Astrocyte of the spinal cord (primary cell): Measurements from ENCODE around the gene IVNS1ABP.

ENCODE experiments used
- DNase-seq: peaks from one replicate; pipeline ENCODE4 v3.0.0; 2011; ENCODE audit warnings: low read depth, low spot score
- H3K4me3 ChIP-seq: 2 replicates; pipeline ENCODE4 v1.5.1; 2011; ENCODE audit warnings: low read depth, mild to moderate bottlenecking, low read length, moderate library complexity
- in situ Hi-C: cut with HindIII; loops from 2 replicates; pipeline ENCODE4 v1.10.0; 2017; ENCODE audit warnings: low sequenced_read_pairs
- TF ChIP-seq, protein P1 (sequence below): IDR thresholded peaks from 2 replicates; pipeline ENCODE4 v1.5.1; 2012; ENCODE audit warnings: low read depth, mild to moderate bottlenecking, low read length, inconsistent platforms

Gene IVNS1ABP

DNA sequence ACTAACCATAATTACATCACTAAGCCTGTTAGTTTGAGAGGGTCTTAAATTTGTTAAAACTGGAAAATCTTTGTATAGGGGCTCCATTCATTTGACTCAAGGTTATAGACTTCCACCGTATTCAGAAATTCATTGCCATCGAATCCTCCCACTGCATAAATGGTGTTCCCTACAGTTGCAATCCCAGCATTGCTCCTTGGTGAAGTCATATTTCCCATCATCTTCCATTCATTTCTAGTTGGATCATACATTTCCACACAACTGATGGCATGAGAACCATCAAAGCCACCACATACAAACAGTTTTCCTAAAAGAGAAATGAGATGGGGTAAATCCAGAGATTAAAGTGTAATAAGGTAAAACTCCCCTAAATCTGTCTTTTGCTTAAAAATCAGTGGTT lies 19.1 kb downstream of the IVNS1ABP start:
- H3K4me3 ChIP-seq = no peak overlapping the region
- no peak for DNase-seq
- in situ Hi-C loops = no loop called here
- TF ChIP-seq, protein P1, sequence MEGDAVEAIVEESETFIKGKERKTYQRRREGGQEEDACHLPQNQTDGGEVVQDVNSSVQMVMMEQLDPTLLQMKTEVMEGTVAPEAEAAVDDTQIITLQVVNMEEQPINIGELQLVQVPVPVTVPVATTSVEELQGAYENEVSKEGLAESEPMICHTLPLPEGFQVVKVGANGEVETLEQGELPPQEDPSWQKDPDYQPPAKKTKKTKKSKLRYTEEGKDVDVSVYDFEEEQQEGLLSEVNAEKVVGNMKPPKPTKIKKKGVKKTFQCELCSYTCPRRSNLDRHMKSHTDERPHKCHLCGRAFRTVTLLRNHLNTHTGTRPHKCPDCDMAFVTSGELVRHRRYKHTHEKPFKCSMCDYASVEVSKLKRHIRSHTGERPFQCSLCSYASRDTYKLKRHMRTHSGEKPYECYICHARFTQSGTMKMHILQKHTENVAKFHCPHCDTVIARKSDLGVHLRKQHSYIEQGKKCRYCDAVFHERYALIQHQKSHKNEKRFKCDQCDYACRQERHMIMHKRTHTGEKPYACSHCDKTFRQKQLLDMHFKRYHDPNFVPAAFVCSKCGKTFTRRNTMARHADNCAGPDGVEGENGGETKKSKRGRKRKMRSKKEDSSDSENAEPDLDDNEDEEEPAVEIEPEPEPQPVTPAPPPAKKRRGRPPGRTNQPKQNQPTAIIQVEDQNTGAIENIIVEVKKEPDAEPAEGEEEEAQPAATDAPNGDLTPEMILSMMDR = no peak

DNA sequence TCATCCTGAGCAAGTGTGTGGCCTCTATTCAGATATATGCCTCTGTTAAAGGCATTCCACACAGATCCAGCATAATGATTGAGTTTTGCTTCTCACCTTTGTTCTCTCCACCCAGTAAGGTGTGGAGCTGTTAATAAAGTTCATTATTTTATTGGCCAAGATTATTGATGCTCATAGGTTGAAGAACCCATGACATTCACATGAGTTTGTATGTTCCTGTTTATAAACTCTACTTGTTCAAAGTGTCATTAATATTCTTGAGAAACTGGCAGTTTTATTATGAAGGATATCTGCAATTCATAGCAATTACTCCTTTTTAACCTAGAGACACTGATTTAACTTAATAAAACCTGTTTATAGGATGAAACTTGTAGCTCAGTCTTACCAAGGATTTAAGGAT lies 22.0 kb downstream of the IVNS1ABP start:
- no peak overlapping the region for H3K4me3 ChIP-seq
- TF ChIP-seq, protein P1 = no peak
- in situ Hi-C loops = no loop called here
- DNase-seq = no peak

DNA sequence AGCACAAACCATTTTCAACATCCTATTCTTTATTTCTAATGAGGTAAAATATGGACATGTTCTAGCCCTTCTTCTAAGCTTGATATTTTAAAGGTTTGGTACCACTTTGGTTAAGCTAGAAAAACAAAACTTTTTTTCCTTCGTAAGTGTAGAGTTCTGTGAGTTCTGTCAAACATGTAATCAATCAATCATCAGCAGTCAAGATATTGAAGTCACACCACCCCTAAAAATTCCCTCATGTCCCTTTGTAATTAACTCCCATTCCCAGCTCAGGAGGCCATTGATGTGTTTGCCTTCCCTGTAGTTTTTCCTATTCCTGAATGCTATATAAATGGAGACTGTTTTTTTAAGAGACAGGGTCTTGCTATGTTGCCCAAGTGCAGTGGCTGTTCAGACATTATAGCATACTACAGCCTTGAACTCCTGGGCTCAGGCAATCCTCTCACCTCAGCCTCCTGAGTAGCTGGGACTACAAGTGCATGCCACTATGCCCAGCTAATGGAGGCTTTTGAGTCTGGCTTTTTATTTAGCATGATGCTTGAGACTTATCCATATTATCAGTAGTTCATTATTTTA lies 23.0 kb downstream of the IVNS1ABP start:
- no peak for DNase-seq
- no peak overlapping the region for H3K4me3 ChIP-seq
- in situ Hi-C loops = no loop called here
- TF ChIP-seq, protein P1 = no peak

DNA sequence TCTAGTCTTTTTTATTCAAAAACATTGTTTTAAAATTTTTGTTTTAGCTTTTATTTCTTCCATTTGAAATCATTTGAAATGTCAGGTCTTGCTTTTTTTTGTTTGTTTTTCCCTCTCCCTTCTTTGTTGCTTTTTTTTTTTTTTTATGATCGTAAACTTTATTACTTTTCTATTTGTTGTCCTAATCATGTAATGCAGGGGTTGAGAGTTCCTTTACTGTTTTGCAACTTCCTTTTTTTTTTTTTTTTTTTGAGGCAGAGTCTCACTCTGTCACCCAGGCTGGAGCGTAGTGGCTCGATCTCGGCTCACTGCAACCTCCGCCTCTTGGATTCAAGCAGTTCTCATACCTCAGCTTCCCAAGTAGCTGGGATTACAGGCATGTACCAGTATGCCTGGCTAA lies 24.8 kb downstream of the IVNS1ABP start:
- TF ChIP-seq, protein P1 = no peak
- in situ Hi-C loops = no loop called here
- H3K4me3 ChIP-seq = no peak overlapping the region
- DNase-seq = no peak

DNA sequence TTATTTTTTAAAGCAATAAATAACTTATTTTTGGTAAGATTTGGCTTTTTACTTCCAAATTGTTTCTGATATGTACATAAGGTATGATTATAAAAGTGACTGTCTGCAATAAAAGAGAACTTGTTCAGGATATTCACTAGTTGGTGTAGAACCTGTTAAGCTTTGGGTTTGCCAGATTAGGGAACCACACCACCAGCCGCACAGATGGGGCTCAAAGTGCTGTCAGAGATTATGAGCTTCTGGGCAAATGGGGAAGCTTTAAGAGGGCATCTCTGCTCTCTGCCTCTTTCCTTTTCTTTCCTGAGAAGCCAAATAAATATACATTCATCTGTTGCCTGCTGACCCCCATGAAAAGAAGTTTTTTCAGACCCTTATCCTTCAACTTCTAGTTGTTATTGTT lies 25.4 kb downstream of the IVNS1ABP start:
- no peak overlapping the region for H3K4me3 ChIP-seq
- TF ChIP-seq, protein P1 = no peak
- in situ Hi-C loops = no loop called here
- no peak for DNase-seq

DNA sequence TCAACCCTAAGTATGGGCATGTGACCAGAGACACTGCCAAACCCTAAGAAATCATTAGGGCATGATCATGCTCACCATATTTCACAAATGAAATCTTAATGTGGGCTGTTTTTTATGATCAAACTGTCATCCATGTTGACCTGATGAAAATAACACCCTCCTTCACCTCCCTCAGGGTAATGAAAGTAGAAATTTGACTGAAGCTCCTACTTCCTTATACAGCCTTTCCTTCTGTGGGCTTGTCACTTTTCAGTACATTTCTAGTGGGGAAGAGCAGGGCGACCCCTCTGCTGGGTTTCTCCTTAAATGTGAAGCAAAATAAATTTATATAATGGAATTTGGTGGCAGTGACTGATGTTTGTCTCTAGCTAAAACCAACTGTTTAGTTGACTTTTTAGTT lies 25.9 kb downstream of the IVNS1ABP start:
- no peak for DNase-seq
- in situ Hi-C loops = no loop called here
- H3K4me3 ChIP-seq = no peak overlapping the region
- TF ChIP-seq, protein P1 = no peak

DNA sequence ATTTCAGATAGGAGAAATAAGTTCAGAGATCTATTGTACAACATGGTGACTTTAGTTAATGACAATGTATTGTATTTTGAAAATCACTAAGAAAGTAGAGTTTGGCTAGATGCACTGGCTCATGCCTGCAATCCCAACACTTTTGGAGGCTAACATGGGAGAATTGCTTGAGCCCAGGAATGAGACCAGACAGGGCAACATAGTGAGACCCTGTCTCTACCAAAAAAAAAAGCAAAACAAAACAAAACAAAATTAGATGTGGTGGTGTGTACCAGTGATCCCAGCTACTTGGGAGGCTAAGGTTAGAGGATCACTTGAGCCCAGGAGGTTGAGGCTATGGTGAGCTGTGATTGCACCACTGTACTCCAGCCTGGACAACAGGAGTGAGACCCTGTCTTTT lies 27.2 kb downstream of the IVNS1ABP start:
- in situ Hi-C loops = no loop called here
- no peak overlapping the region for H3K4me3 ChIP-seq
- TF ChIP-seq, protein P1 = no peak
- no peak for DNase-seq
